Activated naive CD8-positive, alpha-beta T cell treated with anti-CD3 and anti-CD28 coated beads, Interleukin-2, amount 10 ng/mL, durations not matched to agents 7 days and 5 days (primary cell): ENCODE results near the gene RAB37. TPM values are rescaled to one million over a fixed set of nuclear protein-coding genes. Genes with fewer than 3 reads are reported as not detected.

Source experiments
- ATAC-seq: fragments of 150-1000 bp; cut with Tn5 transposase; one replicate; pipeline ENCODE4 v1.10.0; 2021; ENCODE audit warnings: low read depth, moderate library complexity
- POLR2A ChIA-PET: fragments of 350-600 bp; sonication (Branson Sonifier 250); formaldehyde crosslinking; loops from one replicate; lab custom pipeline; 2021; ENCODE audit warnings: antibody characterized with exemption; lab: Charles Lee
- DNase-seq: peaks from one replicate; pipeline ENCODE4 v3.0.0; 2021
- H3K27ac Mint-ChIP-seq: one replicate; pipeline ENCODE4 v1.8.0; 2022; ENCODE audit warnings: mild to moderate bottlenecking, mixed read lengths
- H3K27me3 Mint-ChIP-seq: one replicate; pipeline ENCODE4 v1.8.0; 2022; ENCODE audit warnings: mild to moderate bottlenecking, moderate library complexity, mixed read lengths
- H3K36me3 Mint-ChIP-seq: one replicate; pipeline ENCODE4 v1.8.0; 2021; ENCODE audit warnings: mild to moderate bottlenecking, mixed read lengths
- H3K4me1 Mint-ChIP-seq: one replicate; pipeline ENCODE4 v1.8.0; 2021; ENCODE audit warnings: mixed read lengths
- H3K4me3 Mint-ChIP-seq: one replicate; pipeline ENCODE4 v1.8.0; 2022; ENCODE audit warnings: mild to moderate bottlenecking, moderate library complexity, mixed read lengths
- H3K9me3 Mint-ChIP-seq: one replicate; pipeline ENCODE4 v1.8.0; 2021; ENCODE audit warnings: mixed read lengths
- total RNA-seq, 2 experiments: library from RNA; stranded (reverse); gene quantifications; one replicate each; pipeline ENCODE4 v1.2.3, GENCODE V29; 2021

Gene RAB37
- total RNA-seq, 2 experiments from 2014 or later, result 24.7 to 27.5 TPM

DNA sequence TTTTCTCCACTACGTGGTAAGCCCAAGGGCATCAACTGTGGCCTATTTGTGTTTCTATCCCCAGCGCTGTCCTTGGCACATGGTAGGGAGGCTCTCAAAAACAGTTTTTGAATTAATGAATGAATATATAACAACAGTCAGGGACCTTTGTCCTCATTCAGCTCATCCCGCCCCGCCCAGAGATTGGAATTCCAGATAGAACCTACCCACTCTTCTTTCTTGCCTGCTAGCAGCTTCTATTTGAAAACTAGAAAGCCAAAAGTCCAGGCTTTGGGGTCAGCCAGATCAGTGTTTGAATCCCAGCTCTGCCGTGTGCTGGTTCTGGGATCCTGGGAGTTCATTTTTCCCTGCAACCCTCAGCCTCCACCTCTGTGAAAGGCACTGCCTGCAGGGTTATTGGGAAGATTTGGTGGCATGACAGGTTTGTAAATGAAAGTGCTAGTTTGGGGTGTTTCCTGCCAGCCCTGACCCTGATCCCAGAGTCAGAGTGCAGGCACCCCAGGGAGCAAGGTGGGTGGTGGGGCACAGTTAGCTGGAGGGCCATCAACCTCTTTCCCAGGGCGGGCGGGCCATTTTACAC lies 15.9 kb downstream of the RAB37 start:
- DNase-seq (no peak), ATAC-seq (no peak)
- Mint-ChIP-seq H3K27me3 (no peaks in the 10 kb centered on the region), H3K36me3 (peaks cover 34% of the 10 kb centered on the region), H3K4me1 (peaks cover 54% of the 10 kb centered on the region), H3K27ac (peak overlapping the region; percentile 77), H3K9me3 (no peaks in the 10 kb centered on the region), H3K4me3 (peak overlapping the region; percentile 93)
- POLR2A ChIA-PET, result no interaction called here

GRCh38 chr17:74754832-74755231 lies 17.8 kb downstream of the RAB37 start:
- Mint-ChIP-seq H3K27me3 (no peaks in the 10 kb centered on the region), H3K4me3 (no peak overlapping the region), H3K36me3 (peaks cover 32% of the 10 kb centered on the region), H3K9me3 (no peaks in the 10 kb centered on the region), H3K4me1 (peaks cover 70% of the 10 kb centered on the region), H3K27ac (no peak overlapping the region)
- ATAC-seq (no peak), DNase-seq (no peak)
- POLR2A ChIA-PET, result interaction anchor here (0.7 to 1.2 kb wide), 4 partner anchors 11 to 480 kb away, joined by 3 to 5 read pairs (median 4); no protein-coding TSS in a partner anchor

- Mint-ChIP-seq H3K36me3 (peaks cover 28% of the 10 kb centered on the region), H3K27ac (no peak overlapping the region), H3K9me3 (no peaks in the 10 kb centered on the region), H3K4me3 (no peak overlapping the region), H3K27me3 (no peaks in the 10 kb centered on the region), H3K4me1 (peaks cover 71% of the 10 kb centered on the region)
- POLR2A ChIA-PET, result interaction anchor here (0.7 to 1.5 kb wide), 4 partner anchors 11 to 25 kb away, joined by 3 to 6 read pairs (median 4); no protein-coding TSS in a partner anchor
- no peak for ATAC-seq
- no peak for DNase-seq
These were observed 18.5 kb downstream of the RAB37 start for GRCh38 chr17:74755533-74755932.

- DNase-seq (no peak), ATAC-seq (no peak)
- Mint-ChIP-seq H3K4me3 (no peak overlapping the region), H3K27me3 (no peaks in the 10 kb centered on the region), H3K36me3 (peaks cover 22% of the 10 kb centered on the region), H3K27ac (peak overlapping the region; percentile 16), H3K9me3 (no peaks in the 10 kb centered on the region), H3K4me1 (peaks cover 62% of the 10 kb centered on the region)
- POLR2A ChIA-PET, result interaction anchor here (0.8 to 4.4 kb wide), 5 partner anchors 7 to 24 kb away, joined by 3 to 70 read pairs (median 3); no protein-coding TSS in a partner anchor
These were observed 19.8 kb downstream of the RAB37 start for GRCh38 chr17:74756891-74757290.

GRCh38 chr17:74757502-74757901 lies 20.4 kb downstream of the RAB37 start:
- H3K4me1 Mint-ChIP-seq, result peaks cover 57% of the 10 kb centered on the region
- H3K27ac Mint-ChIP-seq, result peak overlapping the region; percentile 84
- H3K4me3 Mint-ChIP-seq, result peak overlapping the region; percentile 64
- no peak for DNase-seq
- POLR2A ChIA-PET, result interaction anchor here (1.0 to 4.4 kb wide), 7 partner anchors 7 to 29 kb away, joined by 3 to 70 read pairs (median 4); partner anchors contain the start of gene NAT9
- H3K36me3 Mint-ChIP-seq, result peaks cover 18% of the 10 kb centered on the region
- H3K27me3 Mint-ChIP-seq, result no peaks in the 10 kb centered on the region
- no peaks in the 10 kb centered on the region for H3K9me3 Mint-ChIP-seq
- ATAC-seq, result no peak

DNA sequence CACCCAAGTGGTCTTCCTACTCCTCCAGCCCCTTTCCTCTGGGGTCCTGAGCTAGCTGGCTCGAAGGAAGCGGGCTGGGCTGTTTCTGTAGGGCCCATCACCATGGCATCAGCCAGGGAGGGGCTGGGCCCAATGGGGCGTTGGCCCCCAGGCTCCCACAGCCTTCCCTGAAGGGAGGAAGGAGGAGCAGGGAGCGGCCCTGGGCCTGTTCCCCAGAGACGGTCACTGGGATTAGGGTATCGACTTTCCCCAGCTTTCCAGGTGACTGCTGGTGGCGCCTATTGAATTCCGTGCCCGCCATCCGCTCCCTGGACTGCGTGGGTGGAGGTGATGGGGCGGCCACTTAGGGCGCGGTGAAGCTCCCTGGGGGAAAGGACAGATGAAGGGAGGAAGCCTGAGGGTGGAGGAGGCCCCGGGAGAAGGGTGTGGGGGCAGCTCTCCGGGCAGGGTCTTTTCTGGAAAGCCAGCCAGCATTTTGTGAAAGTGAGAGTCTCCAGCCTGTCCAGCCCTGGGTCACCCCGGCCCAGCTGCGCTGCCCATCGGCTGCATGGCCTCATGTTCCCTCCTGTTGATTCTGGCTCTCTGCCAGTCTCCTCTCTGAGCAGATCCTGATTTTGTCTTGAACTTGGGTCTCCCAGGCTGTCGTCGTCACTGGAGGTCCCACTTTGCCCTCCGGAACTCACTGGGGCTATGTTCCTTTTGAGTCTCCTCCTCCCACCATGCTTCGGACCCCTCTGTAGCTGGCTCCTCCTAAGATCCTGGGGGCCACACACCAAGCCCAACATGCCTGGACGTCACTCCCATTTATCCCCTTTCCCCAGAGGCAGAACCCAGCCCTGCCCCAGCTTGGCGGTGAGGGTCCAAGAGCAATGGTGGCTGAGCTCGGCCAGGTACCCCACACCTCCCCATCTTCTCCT lies 21.1 kb downstream of the RAB37 start:
- Mint-ChIP-seq H3K4me3 (peak overlapping the region; percentile 64), H3K9me3 (no peaks in the 10 kb centered on the region), H3K27ac (peak overlapping the region; percentile 84), H3K36me3 (peaks cover 12% of the 10 kb centered on the region), H3K27me3 (no peaks in the 10 kb centered on the region), H3K4me1 (peaks cover 53% of the 10 kb centered on the region)
- ATAC-seq, result no peak
- DNase-seq, result no peak
- POLR2A ChIA-PET, result interaction anchor here (1.0 to 4.4 kb wide), 9 partner anchors 8 to 115 kb away, joined by 3 to 70 read pairs (median 7); partner anchors contain the start of genes FDXR and NAT9

- peak overlapping the region; percentile 84 for H3K27ac Mint-ChIP-seq
- peaks cover 47% of the 10 kb centered on the region for H3K4me1 Mint-ChIP-seq
- ATAC-seq, result peak; percentile 29
- peak; percentile 48 for DNase-seq
- H3K4me3 Mint-ChIP-seq, result peak overlapping the region; percentile 64
- H3K9me3 Mint-ChIP-seq, result no peaks in the 10 kb centered on the region
- H3K27me3 Mint-ChIP-seq, result no peaks in the 10 kb centered on the region
- POLR2A ChIA-PET, result interaction anchor here (0.8 to 4.4 kb wide), 14 partner anchors 9 to 114 kb away, joined by 3 to 70 read pairs (median 9); partner anchors contain the start of genes FDXR, NAT9 and RAB37
- peaks cover 9% of the 10 kb centered on the region for H3K36me3 Mint-ChIP-seq
These were observed 21.8 kb downstream of the RAB37 start for GRCh38 chr17:74758848-74759168.

DNA sequence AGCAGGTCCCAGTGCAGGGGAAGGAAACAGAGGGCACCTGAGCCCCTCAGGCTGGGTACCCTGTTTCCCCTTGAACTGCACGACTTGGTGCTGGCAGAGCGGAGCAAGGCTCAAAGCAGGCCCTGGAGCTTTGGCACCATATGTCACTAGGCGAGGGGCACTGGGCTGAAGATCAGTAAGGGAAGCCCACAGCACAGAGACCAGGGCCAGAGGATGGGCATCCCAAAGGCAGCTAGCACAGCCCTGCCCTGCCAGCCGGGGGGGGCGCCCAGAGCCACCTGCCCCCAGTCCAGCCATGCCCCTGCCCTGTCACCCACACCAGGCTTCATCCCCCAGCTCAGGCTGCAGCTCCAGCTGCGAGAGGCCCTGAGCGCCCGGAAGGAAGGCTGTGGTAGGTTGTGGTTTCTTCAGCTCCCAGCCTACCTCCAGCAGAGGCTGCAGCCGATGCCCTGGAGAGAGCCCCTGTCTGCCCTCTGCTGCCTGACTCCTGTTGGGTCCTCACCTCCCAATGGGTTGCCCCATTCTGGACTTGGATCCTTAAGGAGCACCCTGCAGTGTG lies 22.3 kb downstream of the RAB37 start:
- peaks cover 11% of the 10 kb centered on the region for H3K36me3 Mint-ChIP-seq
- H3K9me3 Mint-ChIP-seq, result no peaks in the 10 kb centered on the region
- H3K27ac Mint-ChIP-seq, result peak overlapping the region; percentile 84
- POLR2A ChIA-PET, result interaction anchor here (0.5 to 4.4 kb wide), 15 partner anchors 9 to 114 kb away, joined by 3 to 70 read pairs (median 8); partner anchors contain the start of genes FDXR, NAT9 and RAB37
- peak; percentile 89 for ATAC-seq
- H3K27me3 Mint-ChIP-seq, result no peaks in the 10 kb centered on the region
- DNase-seq, result peak; percentile 73
- peaks cover 44% of the 10 kb centered on the region for H3K4me1 Mint-ChIP-seq
- H3K4me3 Mint-ChIP-seq, result peak overlapping the region; percentile 64

DNA sequence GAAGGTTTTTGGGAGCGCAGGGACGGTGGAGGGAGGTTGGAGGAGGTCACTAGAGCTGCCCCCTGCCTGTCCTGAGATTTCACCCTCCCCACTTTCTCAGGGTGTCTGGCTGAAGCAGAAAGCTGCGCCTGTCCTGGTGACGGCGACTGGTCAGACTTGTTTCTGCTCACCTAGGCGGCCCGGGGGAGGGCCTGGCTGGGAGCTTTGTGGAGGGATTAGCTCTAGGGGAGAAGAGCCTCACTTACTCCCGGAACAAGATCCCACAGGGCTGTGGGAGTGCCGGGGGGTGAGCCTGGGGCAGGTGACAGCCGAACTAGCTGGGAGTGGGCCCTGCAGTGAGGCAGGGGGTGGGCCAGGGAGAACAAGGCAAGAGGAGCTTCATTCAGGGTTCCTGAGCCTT lies 22.9 kb downstream of the RAB37 start:
- ATAC-seq (no peak), DNase-seq (no peak)
- H3K9me3 Mint-ChIP-seq, result no peaks in the 10 kb centered on the region
- peaks cover 39% of the 10 kb centered on the region for H3K4me1 Mint-ChIP-seq
- H3K27me3 Mint-ChIP-seq, result no peaks in the 10 kb centered on the region
- H3K4me3 Mint-ChIP-seq, result peak overlapping the region; percentile 64
- POLR2A ChIA-PET, result interaction anchor here (0.5 to 4.4 kb wide), 14 partner anchors 9 to 113 kb away, joined by 3 to 70 read pairs (median 9); partner anchors contain the start of genes FDXR, NAT9 and RAB37
- H3K36me3 Mint-ChIP-seq, result peaks cover 8% of the 10 kb centered on the region
- H3K27ac Mint-ChIP-seq, result peak overlapping the region; percentile 84

DNA sequence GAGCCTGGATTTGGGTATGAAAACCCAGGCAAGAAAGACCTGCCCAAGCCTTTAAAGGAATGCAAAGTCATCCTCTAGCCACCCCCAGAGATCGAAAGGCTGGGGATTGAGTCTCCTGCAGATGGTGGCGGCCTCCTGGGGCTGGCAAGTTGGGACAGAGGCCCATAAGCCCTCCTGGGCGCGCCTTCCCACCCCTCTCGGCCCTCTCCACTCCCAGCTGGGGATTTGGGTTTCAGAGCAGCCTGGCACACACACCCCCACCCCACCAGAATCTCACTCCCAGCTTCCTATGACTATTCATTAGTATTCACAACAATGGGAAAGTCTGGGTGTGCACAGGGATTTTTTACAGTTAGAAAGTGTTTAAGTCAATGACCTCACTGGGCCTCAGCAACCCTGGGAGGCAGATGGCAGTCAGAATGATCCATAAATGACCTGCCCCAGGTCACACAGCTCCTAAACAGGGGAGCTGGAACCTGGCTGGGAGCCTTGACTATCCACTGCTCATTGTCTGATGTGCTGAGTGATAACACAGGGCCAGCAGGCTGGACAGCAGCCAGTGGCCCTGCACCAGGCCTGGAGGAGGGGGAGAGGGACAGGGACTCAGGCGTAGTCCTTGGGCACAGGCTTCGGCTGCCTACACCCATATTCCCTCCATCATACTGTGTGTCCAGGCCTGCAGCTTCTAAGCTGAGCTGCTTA lies 23.5 kb downstream of the RAB37 start:
- Mint-ChIP-seq H3K4me3 (no peak overlapping the region), H3K36me3 (peaks cover 7% of the 10 kb centered on the region), H3K9me3 (no peaks in the 10 kb centered on the region)

GRCh38 chr17:74761419-74761818 lies 24.4 kb downstream of the RAB37 start:
- POLR2A ChIA-PET, result interaction anchor here (0.6 to 4.4 kb wide), 3 partner anchors 11 to 13 kb away, joined by 3 to 70 read pairs (median 4); no protein-coding TSS in a partner anchor

More for the DNA sequence above, 23.5 kb downstream of the RAB37 start:
- Mint-ChIP-seq H3K4me1 (peaks cover 33% of the 10 kb centered on the region), H3K27ac (peak overlapping the region; percentile 45), H3K27me3 (no peaks in the 10 kb centered on the region)
- no peak for ATAC-seq
- DNase-seq, result no peak
- POLR2A ChIA-PET, result interaction anchor here (1.0 to 4.4 kb wide), 9 partner anchors 9 to 112 kb away, joined by 3 to 70 read pairs (median 10); partner anchors contain the start of genes FDXR and RAB37

DNA sequence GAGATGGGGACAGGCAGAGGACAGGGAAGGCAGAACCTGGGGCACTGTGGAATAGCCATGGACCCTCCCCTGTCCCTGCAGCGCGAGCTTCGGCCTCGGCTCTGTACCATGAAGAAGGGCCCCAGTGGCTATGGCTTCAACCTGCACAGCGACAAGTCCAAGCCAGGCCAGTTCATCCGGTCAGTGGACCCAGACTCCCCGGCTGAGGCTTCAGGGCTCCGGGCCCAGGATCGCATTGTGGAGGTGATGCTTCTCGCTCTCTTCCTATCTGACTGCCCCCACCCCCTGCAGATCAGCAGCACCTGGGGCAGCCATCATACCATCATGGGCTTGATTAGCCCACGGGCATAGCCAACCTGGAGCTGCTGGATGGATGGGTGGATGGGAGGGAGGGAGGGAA lies 24.9 kb downstream of the RAB37 start:
- no peaks in the 10 kb centered on the region for H3K27me3 Mint-ChIP-seq
- no peak overlapping the region for H3K27ac Mint-ChIP-seq
- POLR2A ChIA-PET, result interaction anchor here (0.6 to 1.4 kb wide), 2 partner anchors 12 to 13 kb away, joined by 3 to 4 read pairs; no protein-coding TSS in a partner anchor
- H3K36me3 Mint-ChIP-seq, result peaks cover 14% of the 10 kb centered on the region
- no peaks in the 10 kb centered on the region for H3K9me3 Mint-ChIP-seq
- ATAC-seq (no peak), DNase-seq (no peak)
- H3K4me3 Mint-ChIP-seq, result no peak overlapping the region
- peaks cover 35% of the 10 kb centered on the region for H3K4me1 Mint-ChIP-seq

More at GRCh38 chr17:74761419-74761818, 24.4 kb downstream of the RAB37 start:
- ATAC-seq, result no peak
- Mint-ChIP-seq H3K4me3 (no peak overlapping the region), H3K36me3 (peaks cover 12% of the 10 kb centered on the region), H3K27me3 (no peaks in the 10 kb centered on the region), H3K9me3 (no peaks in the 10 kb centered on the region), H3K27ac (no peak overlapping the region), H3K4me1 (peaks cover 36% of the 10 kb centered on the region)
- DNase-seq, result no peak
